GM18867 (cell line): ENCODE data around the gene KCNQ1.

Source experiments
- ATAC-seq: cut with Tn5 transposase; IDR thresholded peaks from one replicate; pipeline ENCODE4 v1.9.1; 2021; ENCODE audit warnings: mild to moderate bottlenecking, moderate library complexity; ENCODE audit not compliant: unreplicated experiment

The KCNQ1 gene

DNA sequence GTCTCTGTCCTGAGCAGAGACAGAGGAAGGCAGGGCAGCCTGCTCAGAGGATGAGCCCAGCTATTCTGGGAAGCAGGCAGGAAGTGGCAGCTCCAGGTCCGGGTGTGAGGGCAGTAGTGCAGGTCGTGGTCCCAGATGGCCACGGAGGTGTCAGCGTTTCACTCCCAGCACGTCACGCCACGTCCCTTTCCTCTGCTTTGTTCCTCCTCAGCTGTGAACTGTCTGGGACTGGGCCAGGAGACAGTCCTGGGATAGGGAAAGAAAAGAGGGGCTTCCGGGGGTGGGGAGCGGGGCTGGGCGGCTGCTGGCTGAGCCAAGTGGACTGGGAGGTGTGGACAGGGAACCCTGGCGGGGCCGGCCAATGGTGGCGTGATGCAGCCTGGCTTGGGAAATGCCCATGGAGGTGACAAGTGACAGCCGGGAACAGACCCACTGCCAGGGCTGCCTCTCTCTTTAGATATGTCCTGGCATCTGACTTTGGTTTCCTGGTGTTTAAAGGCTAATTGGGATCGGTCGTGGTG, 64.7 kb downstream of the KCNQ1 start:
- no peak for ATAC-seq

DNA sequence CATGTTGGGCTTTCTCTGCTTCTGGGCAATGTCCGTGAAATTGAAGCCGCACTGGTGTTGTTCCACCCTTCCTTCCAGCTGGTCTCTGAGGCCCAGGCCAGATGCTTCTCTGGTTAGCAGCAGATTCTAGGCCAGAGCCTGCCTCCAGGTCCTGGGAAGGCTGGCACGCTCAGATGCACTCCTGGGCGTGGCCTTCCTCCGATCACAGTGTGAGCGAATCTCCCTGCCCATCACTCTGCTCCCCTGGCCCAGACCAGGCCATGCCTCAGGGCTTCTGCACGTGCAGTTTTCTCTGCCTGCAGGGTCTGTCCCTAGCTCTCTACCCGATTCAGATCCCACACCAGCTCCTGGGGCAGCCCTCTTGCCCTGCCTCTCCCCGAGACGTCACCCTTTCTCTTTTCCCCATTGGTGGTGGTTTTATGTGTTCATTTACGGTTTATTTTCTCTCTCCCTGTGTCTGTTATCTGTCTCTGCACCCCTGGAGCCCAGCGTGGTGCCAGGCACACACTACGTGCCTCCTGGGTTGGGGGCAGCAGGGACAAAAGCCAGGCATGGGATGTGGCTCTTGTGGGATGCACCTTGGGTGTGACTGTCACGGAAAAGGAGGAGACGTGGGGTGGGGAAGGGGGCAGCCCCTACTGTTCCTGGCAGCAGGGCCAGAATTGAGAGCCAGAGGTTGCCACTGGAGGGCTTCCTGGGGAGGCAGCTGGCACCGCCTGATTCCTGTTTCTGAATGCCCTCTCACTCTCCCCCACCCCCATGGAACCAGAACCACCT, 66.0 kb downstream of the KCNQ1 start:
- no peak for ATAC-seq

DNA sequence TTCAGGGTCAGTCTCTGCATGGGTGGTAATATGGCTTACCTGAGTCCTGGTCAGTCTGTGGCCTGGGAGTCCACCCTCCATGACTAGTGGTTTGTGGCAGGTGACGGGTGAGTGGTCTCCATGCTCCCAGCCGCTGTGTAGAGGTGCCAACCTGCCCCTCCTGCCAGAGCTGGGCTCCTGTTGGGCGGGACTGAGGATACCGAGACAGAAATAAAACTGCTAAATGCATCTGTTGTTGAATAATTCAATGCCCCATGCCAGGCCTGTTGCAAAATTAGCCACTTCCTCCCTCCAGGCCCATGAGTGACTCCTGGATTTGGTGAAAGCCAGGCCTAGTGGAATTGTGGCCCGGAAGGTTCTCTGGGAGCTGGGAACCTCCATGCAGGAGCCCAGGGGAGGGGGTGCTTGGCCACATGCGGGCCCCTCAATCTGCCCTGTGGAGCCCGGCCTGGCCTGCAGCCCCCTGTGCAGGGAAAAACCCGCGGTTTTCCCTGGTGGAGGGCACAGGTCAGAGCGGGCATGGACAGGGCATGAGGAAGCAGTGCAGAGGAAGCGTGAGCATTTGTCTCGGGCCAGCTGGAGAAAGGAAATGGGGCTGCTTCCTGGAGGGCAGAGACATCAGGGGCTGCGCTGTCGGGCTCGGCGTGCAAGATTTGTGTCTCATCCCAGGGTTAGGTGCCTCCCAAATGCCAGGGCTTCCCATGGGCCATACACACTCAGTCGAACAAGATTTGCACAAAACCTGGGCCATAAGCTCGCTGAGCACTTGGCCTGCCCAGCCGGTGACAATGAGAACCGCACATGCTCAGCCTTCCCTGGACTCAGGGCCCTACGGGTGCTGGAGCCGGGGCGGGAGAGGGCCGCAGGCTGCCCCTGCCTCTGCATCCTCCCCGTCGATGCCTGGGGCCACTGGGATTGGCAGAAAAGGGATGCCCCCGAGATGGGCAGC, 66.9 kb downstream of the KCNQ1 start:
- no peak for ATAC-seq

DNA sequence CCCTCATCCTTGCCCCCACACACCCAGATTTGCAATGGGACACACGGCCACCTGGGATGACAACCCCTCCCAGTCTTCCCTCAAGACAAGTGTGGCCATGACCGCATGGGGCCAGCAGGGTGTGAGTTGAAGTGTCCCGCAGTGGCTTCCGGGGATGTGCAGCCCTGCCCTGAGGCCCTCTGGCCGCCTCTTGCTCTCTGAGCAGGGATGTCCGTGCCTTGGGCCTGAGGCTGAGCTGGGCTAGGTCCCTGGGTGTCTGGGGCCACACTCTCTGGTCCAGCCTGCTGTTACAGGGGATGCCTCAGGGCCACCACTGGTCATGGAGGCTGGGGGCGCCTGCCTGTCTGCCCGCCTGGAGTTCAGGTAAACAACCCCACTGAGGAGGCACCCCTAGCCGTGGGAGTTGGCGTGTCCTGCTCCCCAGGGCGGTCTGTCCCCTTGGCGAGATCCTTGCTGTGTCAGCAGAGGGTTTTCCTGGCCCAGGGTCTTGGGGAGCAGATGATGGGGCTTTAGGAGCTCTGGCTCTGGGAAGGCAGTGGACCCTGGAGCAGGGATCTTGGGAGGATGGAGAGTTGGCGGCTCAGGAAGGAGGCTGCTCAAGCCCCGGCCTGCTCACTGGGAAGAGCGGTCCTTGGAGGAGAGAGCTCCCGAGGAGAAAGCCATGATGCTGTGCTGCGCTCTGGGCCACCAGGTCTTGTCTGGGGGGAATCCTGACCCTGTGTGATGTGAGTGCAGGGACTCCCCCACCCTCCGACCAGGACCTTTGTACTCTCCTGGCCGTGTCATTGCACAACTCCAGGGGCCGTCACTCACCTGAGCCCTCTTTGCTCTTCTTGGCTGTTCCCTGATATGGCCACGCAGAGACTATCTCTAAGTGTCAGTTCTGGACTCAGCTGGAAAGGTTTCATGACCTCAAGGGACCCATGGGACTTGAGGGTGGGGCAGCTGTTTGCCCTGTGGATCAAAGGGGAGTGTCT, 67.9 kb downstream of the KCNQ1 start:
- ATAC-seq = no peak

DNA sequence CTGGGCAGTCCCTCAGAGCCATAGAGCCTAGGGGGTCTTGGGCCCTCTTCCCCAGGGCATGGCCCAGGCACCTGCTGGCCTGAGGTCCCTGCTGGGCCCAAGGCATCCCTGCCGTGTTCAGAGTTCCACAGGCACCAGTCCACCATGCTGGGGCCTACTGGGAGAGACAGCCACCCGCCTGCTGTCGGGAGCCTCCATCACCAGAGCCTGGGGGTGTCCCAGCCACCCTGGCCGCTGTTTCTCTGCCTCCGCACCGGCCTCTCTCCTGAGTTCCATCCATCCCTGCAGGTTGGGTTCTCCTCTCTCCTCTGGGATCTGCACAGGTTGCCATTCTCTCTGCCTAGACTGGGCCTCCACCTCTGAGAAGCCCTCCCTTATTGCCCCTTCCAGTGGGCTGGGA, 68.6 kb downstream of the KCNQ1 start:
- no peak for ATAC-seq

DNA sequence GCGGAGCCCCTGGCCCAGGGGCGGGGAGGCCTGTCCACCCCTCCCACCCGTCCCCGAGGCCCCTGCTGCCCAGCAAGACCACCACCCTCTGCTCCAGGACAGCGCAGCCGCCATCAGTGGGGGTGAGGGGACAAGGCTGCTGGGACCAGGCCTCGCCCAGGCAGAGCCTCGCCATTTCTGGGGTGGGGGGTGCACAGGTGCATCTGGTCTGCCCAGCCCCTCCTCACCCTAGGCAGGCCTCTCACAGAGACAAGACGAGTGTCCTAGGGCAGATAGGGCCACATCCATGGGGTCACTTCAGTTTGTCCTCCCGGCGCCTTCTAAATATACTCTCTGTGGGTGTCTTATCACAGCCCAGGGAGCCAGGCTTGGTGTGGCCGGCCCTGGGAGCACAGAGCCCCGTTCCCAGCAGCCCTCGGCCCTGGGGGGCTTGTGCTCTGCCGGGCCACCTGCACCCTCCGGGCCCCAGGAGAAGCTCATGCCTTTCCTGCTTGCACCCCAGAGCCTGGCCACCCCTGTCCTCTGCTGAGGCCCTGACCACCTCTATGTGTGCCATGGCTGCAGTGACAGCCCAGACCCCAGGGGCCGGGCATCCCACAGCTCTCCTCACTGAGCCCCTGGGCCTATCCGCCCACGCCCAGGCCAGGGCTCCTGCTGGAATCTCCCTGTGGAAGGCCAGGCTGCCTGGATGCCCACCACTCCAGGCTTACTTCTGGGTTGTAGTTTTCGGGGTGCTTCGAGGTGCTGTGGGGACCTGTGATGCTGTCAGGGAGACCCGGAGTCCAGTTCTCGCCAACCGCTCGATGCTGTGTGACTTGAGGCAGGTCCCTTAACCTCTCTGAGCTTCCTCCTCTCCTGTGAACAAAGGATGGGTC, 70.8 kb downstream of the KCNQ1 start:
- no peak for ATAC-seq

DNA sequence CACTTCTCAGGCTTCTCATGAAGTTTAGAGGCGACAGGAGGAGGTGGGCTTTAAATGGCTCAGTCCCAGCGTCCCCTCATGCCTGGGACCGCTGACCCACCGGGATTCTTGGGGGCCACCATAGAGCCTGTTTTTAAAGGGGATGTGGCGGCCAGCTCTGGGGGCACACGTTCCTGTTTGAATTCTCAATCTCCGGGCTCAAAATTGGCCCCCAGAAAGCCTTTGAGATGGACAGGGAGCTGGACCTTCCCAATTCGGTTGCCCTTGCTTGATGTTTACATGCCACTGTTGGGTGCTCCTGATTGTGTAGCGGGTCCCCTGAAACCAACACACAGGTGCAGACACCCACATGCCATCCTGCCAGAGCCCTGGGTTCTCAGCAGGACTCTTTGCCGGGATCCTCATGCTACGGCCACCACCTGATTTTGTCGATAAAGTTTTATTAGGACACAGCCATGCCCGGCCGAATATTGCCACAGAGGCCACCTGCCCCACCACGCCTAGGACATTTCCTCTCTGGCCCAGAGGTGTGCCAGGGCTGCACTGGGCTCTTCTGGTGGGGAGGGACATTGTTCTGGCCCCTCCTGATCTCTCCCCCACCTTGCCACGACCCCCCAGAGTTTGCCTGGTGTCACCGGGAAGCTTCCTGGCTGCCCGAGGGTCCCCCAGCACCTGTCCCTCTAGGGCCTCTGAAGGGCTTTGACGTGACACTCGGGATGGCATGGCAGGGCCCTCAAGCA, 71.6 kb downstream of the KCNQ1 start:
- no peak for ATAC-seq

DNA sequence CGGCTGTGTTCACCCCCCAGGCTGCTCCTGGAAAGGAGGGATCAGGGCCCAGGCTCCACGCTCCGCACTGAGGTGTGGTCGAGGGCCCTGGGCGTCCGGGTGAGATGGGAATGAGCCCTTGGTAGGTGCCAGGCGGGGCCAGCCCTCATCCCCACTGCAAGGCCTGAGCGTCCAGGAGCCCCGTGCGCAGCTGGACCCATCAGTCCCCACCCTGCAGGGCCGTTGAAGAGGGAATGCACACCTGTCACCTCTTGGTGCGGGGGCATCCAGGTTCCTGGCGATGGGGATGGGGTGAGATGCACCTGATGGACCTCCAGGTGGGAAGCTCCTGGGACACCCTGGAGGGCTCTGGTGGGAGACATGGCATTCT, 72.2 kb downstream of the KCNQ1 start:
- no peak for ATAC-seq

DNA sequence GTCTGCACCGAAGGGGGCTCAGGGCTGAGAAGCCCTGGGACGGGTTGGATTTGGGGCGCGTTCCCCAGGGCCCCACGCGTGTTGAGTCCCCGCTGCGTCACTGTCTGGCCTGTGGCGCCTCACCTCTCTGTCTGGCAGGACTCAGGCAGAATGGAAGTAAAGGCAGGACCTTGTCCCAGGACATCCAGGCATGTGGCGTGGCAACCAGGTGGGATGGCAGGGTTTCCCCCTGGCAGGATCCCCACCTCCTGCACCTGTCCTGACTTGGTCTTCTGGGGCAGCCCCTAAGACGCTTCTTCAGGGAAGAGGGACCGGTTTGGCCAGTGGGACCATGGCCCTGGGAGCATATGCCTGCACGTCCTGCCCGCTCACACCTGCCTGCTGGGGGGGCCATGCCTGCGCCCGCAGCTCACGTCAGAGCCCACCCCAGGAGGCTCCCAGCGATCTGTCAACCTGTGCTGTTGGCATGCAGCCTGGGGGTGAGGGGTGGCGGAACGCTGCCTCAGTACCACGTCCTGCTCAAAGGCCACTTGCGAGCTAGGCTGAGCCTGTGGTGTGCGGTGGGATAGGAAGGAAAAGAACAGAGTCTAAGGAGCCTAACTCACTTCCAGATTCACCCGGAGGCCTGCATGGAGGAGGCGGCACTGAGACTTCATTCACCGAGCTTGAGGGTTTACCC, 72.7 kb downstream of the KCNQ1 start:
- no peak for ATAC-seq

DNA sequence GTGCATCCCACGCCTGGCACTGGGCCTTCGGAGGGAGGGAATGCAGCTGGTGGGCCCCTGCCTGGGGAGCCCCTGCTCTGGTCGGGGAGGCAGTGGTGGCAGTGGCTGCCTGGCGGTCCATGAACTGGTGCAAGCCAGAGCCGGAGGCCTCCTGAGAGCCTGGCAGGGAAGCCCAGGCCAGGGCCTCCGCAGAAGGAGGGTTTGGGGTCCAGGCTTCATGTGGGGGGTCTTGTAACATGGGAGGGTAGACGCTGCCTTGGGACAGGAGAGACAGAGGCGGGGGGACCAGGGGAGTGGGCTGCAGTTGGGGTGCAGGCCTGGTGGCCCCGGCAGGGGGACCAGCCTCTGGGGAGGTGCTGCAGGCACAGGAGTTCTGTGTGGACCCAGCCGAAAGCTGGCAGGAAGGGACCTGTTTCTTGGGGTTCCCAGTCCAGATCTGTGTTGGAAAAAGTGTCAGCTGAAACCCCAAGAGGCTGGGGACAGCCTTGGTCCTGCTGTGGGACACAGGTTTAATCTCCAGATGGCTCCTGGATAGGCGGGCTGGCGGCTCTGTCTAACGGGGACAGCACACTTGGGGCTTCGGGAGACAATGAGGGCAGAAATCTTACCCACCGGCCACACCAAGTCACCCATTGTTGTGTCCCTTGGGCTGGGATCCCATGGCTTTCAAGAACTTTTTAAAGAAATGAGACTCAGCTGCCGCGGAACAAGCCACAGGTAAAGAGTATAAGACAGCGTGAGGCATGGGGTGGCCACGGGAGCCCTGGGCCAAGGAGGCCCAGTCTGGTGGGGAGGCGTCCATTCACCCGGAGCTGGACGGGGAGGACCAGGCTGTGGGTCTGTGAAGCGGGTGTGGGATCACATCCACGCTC, 73.5 kb downstream of the KCNQ1 start:
- ATAC-seq = no peak

DNA sequence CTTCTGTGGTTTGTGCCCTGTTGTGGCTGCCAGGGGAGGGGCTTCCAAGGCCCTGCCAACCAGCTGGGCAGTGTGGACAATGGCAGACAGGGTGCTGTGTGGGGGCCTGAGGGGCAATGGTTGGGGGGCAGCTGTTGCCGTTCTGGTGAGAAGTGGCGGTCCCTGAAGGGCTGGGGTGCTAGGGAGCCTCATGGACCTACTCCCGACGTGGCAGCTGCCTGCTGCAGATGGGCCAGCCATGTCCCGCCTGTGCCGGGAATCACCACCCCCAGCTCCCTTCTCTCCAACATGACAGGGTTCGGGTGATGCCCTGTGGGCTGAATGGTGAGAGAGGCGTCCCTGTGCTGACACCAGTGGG, 74.2 kb downstream of the KCNQ1 start:
- no peak for ATAC-seq

DNA sequence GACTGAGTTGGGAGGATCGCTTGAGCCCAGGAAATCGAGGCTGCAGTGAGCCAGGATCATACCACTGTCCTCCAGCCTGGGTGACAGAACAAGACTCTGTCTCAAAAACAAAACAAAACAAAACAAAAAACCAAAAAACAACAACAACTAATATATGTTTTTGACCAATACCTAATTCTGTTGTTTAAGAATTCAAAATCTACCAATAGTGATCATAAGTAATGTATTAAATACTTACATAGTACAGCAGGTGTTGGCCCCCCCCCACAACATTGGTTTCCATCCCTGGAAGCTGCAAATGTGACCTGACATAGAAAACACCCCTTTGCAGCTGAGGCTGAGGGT, 74.7 kb downstream of the KCNQ1 start:
- no peak for ATAC-seq

DNA sequence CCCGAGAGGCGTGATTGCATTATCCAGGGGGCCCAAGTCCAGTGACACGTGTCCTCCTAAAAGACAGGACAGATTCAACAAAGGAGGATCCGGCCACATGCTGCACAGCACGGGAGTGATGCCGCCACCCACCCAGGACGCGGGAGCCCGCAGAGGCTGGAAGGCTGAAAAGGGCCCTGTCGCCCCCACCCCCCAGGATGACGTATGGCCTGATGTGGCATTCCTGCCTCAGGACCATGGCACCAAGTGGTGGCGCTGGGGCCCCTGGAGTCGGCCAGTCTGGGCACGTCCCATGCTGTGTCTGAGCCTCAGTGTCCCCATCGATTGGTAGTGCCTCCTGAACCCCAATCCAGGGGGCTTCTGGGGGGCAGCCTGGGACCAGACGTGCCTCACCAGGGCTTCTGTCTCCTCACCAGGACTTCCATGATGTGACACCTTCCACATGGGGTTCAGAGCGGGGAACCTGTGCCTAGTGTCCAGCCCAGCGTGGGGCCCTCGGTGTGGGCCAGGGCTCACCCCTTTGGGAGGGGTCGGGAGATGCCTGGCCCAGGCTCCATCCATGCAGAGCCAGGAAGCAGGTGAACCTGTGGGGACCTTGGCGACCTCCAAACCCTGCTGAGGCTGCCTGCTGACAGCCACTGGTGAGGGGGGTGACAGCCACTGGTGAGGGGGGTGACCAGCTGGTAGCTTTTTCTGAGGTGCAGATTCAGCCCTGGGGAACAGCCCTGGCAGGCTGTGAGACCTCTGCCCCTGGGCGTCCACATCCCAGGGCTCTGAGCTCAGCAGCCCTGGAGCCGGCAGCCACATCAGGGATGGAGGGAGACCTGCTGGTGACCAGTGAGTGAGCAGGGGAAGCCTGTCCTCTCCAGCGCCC, 75.3 kb downstream of the KCNQ1 start:
- ATAC-seq = no peak

DNA sequence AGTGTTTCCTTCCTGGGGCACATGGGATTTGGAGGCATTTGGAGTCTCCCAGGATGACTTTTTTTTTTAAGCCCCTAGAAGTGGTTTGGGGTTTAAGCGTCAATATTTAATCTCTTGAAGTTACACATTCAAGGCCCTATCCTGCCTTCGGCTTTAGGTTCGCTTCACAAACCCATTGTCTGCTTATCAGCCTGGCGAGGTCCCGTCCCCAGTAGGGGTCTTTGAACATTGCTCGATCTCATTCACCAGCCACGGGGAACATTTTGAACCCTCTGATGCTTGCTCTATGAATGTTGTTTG, 75.9 kb downstream of the KCNQ1 start:
- no peak for ATAC-seq

DNA sequence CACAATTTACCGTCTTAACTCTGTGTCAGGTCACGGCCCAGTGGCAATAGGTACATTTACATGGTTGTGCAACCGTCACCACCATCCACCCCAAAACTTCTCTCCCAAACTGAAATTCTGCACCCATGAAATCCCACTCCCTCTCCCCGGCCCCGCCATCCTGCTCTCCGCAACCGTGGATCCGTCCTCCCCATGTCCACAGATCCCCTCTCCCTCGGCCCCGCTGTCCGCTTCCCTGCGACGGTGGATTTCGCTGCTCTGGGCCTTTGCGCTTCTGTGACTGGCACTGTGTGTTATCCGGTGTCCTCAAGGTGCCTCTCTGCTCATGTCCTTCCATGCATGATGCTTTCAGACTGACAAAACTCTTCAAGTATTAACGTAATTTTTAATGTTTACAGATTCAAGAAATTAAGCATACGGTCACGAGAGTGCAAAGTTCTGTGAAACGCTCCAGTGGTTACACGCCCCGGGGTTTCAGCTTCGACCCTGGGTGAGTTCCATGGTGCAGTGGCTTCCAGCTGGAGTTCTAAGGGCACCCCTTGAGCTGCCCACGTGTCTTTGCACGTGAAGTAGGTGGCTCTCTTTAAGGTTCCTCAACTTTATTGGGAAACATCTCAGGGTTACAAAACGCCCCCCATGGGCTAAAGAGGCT, 76.4 kb downstream of the KCNQ1 start:
- no peak for ATAC-seq
